ENCODE data around the gene IZUMO1. TPM values are rescaled to one million over a fixed set of nuclear protein-coding genes. Genes with fewer than 3 reads are reported as not detected.

The IZUMO1 gene
- total and polyA plus RNA-seq, 9 of the 15 experiments (the other 6 are each of a cell fraction or from before 2014, with no cell fraction given) = 0.14 to 2.1 (median 0.73) TPM

- no TSS peak for BruUV-seq (replicated peaks)
- no peak for ATAC-seq
- Histone ChIP-seq H3K4me3 (no peak overlapping the region), H3K36me3 (ENCODE audit: control insufficient read depth, insufficient read depth, low read length) (no peaks in the 10 kb centered on the region), H3K9me1 (ENCODE audit: control insufficient read depth, insufficient read depth, low read length) (no peaks in the 10 kb centered on the region), H3K9me3 (replicated peaks; ENCODE audit: control insufficient read depth, insufficient read depth, low read depth, low read length) (no peaks in the 10 kb centered on the region), H2AFZ (ENCODE audit: low read depth, low read length) (no peak overlapping the region), H3K27ac (ENCODE audit: extremely low read depth, low read depth, low read length) (no peak overlapping the region), H4K20me1 (replicated peaks; ENCODE audit: control insufficient read depth, insufficient read depth, low read length) (no peaks in the 10 kb centered on the region), H3K27me3 (ENCODE audit: control insufficient read depth in 2 of 2, insufficient read depth in 2 of 2, low read length in 2 of 2) (no peaks in the 10 kb centered on the region), H3K4me2 (ENCODE audit: insufficient read depth, low read length) (no peak overlapping the region), H3K4me1 (replicated peaks in 1 of 2; ENCODE audit: control insufficient read depth in 2 of 2, insufficient read depth in 2 of 2, low read length in 2 of 2) (peaks cover 0 to 10% of the 10 kb centered on the region in 2 experiments; a peak in 3 of 5 replicates), H3K9ac (ENCODE audit: insufficient read depth in 1 of 2, low read depth in 2 of 2, low read length in 2 of 2) (no peak overlapping the region), H3K79me2 (ENCODE audit: control insufficient read depth, insufficient read depth, low read length) (no peaks in the 10 kb centered on the region)
- ChIA-PET CTCF (ENCODE audit: low intra/inter-chr PET ratio) (no interaction called here), POLR2A (no interaction called here)
- FAIRE-seq = no peak
- TF ChIP-seq CEBPB (tag; IDR thresholded peaks at IDR 0.05) (no peak), GTF3C2 (IDR thresholded peaks at IDR 0.05; ENCODE audit: borderline replicate concordance, extremely low read depth, insufficient read length) (no peak), SMAD4 (CRISPR knock-in tag; conservative IDR thresholded peaks at IDR 0.05) (no peak), TFE3 (CRISPR knock-in tag; IDR thresholded peaks at IDR 0.05) (peak; percentile 58)
- 75% methylated on average over 13 of the region's 13 CpGs for WGBS (ENCODE audit: insufficient coverage, low coverage, missing lambda C conversion rate)
- in situ Hi-C loops (cut with MboI) (no loop called here), intact Hi-C loops (cut with micrococcal nuclease) (no loop called here)
- no peak for DNase-seq (ENCODE audit: extremely low read depth in 1 of 4, low spot score in 3 of 4)
Measured at GRCh38 chr19:48772503-48772953, 25.8 kb upstream of the IZUMO1 start.
